Osteocyte (in vitro differentiated cells): ENCODE measurements around the gene NELFB. TPM values are rescaled to one million over a fixed set of nuclear protein-coding genes. Genes with fewer than 3 reads are reported as not detected.

Experiments used
- DNase-seq: peaks from one replicate; pipeline ENCODE4 v3.0.0; 2021; ENCODE audit warnings: mixed read lengths; ENCODE audit not compliant: unreplicated experiment; ENCODE audit errors: extremely low spot score
- H3K27ac Mint-ChIP-seq: one replicate; pipeline ENCODE4 v1.8.0; 2021; ENCODE audit warnings: mild to moderate bottlenecking, mixed read lengths; ENCODE audit not compliant: unreplicated experiment
- H3K27me3 Mint-ChIP-seq: one replicate; pipeline ENCODE4 v1.8.0; 2021; ENCODE audit warnings: mixed read lengths; ENCODE audit not compliant: unreplicated experiment
- H3K36me3 Mint-ChIP-seq: one replicate; pipeline ENCODE4 v1.8.0; 2021; ENCODE audit warnings: mixed read lengths; ENCODE audit not compliant: unreplicated experiment
- H3K4me1 Mint-ChIP-seq: one replicate; pipeline ENCODE4 v1.8.0; 2021; ENCODE audit warnings: mixed read lengths; ENCODE audit not compliant: unreplicated experiment
- H3K4me3 Mint-ChIP-seq: one replicate; pipeline ENCODE4 v1.8.0; 2021; ENCODE audit warnings: mild to moderate bottlenecking, moderate library complexity, mixed read lengths; ENCODE audit not compliant: unreplicated experiment
- H3K9me3 Mint-ChIP-seq: one replicate; pipeline ENCODE4 v1.8.0; 2021; ENCODE audit warnings: mixed read lengths; ENCODE audit not compliant: unreplicated experiment
- CTCF ChIP-seq: fragments of 200-600 bp; sonication (generic); IDR thresholded peaks from 2 replicates; pipeline ENCODE4 v1.5.0; 2021; ENCODE audit warnings: antibody characterized with exemption, mild to moderate bottlenecking, moderate library complexity
- total RNA-seq: library from RNA; stranded (reverse); gene quantifications from 2 replicates; pipeline ENCODE4 v1.2.1, GENCODE V29; 2021

NELFB gene
- total RNA-seq, 1 donor from 2014 or later, result 54.1 TPM

DNA sequence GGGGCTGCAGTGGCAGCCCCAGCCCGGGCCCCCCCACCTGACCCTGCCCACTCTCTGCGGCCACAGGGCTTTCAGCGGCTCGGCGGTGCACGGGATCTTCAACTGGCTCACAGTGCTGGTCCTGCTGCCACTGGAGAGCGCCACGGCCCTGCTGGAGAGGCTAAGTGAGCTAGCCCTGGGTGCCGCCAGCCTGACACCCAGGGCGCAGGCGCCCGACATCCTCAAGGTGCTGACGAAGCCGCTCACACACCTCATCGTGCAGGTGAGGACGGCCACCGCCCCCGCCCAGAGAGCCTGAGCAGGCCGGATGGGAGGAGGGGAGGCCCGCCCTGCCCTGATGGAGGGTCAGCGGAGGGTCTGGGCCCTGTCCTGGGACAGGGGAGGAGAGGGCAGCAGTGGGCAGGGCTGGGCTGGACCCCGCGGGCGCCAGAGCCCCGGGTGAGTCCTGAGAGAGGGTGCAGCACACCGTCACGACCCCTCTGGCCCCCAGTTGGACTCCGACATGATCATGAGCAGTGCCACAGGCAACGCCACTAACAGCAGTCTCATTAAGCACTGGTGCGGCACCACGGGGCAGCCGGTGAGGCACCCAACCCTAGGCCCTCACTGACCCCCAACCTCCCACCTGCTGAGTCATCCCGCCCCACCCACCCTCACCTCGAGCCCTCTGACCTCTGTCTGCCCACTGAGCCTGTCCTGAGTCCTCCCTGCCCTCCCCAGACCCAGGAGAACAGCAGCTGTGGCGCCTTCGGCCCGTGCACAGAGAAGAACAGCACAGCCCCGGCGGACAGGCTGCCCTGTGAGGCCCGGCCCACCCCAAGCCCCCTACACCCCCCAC lies 21.8 kb upstream of the NELFB start:
- H3K27ac Mint-ChIP-seq, result no peak overlapping the region
- H3K27me3 Mint-ChIP-seq, result no peaks in the 10 kb centered on the region
- DNase-seq, result no peak
- no peak overlapping the region for H3K4me3 Mint-ChIP-seq
- H3K36me3 Mint-ChIP-seq, result no peaks in the 10 kb centered on the region
- H3K4me1 Mint-ChIP-seq, result peaks cover 1% of the 10 kb centered on the region
- no peak for TF ChIP-seq CTCF
- H3K9me3 Mint-ChIP-seq, result no peaks in the 10 kb centered on the region

- H3K9me3 Mint-ChIP-seq, result no peaks in the 10 kb centered on the region
These were observed 21.0 kb upstream of the NELFB start for GRCh38 chr9:137234055-137234697.

DNA sequence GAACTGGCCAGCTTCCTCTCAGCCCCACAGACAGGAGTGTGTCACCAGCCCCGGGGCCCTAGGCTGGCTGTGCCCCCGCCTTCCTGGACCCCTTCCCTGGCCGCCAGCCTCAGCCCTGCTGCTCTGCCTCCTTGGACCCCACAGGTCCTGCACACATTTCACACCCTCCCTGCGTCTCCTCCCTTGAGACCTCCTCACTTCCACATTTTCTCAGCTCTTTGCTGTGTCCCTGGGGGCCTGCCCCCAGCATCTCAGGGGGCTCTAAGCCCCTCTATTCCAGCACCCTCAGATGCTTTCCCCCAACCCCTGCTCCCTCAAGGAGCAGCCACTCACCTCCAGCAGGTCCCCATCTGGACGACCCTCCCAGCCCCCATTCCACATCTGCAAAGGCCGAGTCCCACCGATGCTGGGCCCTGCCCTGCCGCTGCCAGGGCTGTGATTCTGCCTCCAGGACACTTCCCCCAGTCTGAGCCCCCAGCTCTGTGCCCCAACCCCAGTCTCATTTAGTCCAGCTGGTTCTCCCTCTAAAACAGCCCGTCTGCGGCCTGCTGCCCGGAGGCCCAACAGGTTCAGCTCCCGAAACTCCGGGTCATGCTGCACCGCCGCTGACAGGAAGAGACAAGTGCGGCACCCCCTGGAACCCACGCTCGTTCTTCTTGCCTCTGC lies 20.2 kb upstream of the NELFB start:
- TF ChIP-seq CTCF, result no peak
- Mint-ChIP-seq H3K27ac (no peak overlapping the region), H3K27me3 (no peaks in the 10 kb centered on the region), H3K36me3 (no peaks in the 10 kb centered on the region), H3K4me3 (no peak overlapping the region), H3K4me1 (peaks cover 12% of the 10 kb centered on the region), H3K9me3 (no peaks in the 10 kb centered on the region)
- DNase-seq, result no peak

More at GRCh38 chr9:137234055-137234697, 21.0 kb upstream of the NELFB start:
- no peaks in the 10 kb centered on the region for H3K27me3 Mint-ChIP-seq
- no peak overlapping the region for H3K27ac Mint-ChIP-seq
- no peak overlapping the region for H3K4me3 Mint-ChIP-seq
- TF ChIP-seq CTCF, result no peak
- no peak for DNase-seq
- H3K36me3 Mint-ChIP-seq, result no peaks in the 10 kb centered on the region
- peaks cover 7% of the 10 kb centered on the region for H3K4me1 Mint-ChIP-seq

- Mint-ChIP-seq H3K27me3 (no peaks in the 10 kb centered on the region), H3K4me1 (peaks cover 14% of the 10 kb centered on the region), H3K4me3 (no peak overlapping the region), H3K27ac (no peak overlapping the region), H3K36me3 (no peaks in the 10 kb centered on the region), H3K9me3 (no peaks in the 10 kb centered on the region)
- DNase-seq, result no peak
- no peak for TF ChIP-seq CTCF
These were observed 19.5 kb upstream of the NELFB start for GRCh38 chr9:137235424-137236237.
